HG02840 (cell line): ENCODE data around the gene DNAAF5.

ENCODE experiments used
- ATAC-seq: cut with Tn5 transposase; IDR thresholded peaks from one replicate; pipeline ENCODE4 v1.9.1; 2021; ENCODE audit warnings: mild to moderate bottlenecking, moderate library complexity, moderate number of reproducible peaks; ENCODE audit not compliant: unreplicated experiment, low FRiP score

Gene DNAAF5

DNA sequence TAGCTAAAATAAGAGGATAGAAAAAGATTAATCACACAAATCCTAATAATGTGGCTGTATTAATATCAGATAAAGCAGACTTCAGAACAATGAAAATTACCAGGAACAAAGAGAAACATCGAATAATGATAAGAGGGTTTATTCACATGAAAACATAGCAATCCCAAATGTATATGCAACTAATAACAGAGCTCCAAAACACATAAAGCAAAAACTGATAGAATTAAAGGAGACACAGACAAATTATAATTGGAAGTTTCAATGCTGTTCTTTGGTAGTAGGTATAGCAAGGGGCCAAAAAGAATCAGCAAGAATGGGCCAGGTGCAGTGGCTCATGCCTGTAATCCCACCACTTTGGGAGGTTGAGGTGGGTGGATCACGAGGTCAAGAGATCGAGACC lies 23.4 kb upstream of the DNAAF5 start:
- ATAC-seq, result no peak

DNA sequence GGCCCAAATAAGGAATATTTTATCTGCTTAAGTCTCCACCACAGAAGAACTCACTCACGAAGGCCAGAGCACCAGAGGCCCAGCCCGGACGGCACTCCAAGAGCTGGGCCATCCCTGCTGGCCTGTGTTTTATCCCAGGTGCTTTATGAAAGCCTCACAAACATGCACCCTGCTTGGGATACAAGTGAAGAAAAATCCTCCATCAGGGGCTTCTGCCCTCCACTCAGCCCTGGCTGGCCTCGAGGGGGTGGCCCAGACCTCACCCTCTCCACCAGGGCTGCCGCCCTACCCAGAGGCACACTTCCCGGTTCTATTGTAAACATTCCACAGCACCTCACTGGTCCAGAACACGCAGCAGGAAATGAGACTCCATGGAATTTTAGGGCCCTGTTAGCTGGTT lies 19.8 kb upstream of the DNAAF5 start:
- no peak for ATAC-seq

DNA sequence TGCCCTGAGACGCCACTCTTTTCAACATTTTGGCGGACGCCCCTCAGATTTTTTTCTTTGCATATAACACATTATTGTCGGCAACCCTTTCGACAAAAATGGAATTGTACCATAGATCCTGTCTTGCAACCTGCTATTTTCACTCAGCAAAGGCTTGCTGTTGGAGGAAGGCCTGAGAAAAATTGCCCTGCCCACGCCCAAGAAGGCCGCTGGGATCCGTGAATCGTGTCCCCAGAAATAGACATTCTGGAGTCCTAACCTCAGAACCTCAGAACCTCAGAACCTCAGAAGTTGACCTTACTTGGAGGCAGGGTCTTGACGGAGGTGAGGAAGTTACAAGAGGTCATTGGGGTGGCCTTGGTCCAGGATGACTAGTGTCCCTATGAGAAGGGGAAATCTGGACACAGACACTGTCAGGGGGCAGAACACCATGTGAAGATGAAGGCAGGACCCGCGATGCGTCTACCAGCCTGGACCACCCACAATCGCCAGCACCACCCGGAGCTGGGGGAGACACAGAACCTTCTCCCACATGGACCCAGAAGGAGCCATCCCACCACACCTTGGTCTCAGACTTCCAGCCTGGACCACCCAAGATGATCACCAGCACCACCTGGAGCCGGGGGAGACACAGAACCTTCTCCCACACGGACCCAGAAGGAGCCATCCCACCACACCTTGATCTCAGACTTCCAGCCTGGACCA lies 19.1 kb upstream of the DNAAF5 start:
- ATAC-seq, result no peak

DNA sequence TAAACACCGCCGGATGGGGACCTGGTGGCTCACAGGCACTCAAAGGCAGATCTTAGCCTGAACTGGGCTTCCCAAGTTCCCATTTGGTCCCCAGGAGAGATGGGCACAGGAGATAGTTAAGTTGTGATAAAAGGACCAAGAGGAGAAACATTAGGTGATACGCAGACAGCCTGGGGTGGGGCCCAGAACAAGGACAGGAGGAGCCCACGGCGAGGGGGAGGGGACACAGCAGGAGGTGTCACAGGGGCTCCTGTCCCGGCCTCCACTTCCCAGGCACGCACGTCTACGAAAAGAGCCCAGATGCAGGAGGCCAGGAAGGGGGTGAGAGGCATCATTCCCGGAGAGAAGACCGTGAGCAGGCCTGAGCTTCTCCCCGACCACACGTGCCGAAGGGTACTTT lies 16.3 kb upstream of the DNAAF5 start:
- ATAC-seq, result no peak

DNA sequence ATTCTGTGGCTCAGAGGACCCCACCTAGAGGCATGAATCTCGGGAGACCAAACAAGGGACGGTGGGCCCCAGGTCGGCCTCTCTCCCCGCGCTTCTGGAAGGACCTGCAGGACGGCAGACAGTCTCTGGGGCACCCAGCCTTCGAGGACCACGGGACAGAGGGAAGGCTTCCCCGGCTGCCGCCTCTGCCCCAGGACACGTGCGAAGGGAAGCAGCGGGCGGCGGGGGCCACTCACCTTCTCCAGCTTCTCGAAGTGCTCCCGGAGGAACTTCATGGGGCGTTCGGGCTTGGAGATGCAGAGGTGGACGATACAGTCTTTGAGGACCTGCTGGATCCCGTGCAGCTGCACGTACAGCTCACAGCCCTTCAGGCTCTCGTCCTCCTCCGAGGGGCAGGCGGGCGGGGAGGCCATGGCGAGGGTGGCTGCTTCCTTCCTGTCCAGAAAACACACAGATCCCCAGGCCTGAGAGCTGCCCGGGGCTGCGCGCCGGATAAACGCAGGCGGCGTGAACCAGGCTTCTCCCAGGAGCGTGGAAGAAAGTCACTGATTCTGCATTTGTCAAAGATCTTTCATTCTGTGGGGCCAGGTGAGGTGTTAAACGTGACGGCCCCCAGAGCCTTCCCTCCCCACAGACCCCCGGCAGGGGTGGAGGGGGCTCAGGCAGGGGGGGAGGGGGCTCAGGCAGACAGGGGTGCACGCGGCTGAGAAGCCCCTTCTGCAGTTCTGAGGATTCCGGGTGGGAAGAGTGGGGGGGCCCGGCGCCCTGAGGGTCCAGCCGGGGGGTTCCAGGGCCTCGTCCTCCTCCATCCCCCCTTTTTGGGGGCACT lies 15.2 kb upstream of the DNAAF5 start:
- no peak for ATAC-seq

DNA sequence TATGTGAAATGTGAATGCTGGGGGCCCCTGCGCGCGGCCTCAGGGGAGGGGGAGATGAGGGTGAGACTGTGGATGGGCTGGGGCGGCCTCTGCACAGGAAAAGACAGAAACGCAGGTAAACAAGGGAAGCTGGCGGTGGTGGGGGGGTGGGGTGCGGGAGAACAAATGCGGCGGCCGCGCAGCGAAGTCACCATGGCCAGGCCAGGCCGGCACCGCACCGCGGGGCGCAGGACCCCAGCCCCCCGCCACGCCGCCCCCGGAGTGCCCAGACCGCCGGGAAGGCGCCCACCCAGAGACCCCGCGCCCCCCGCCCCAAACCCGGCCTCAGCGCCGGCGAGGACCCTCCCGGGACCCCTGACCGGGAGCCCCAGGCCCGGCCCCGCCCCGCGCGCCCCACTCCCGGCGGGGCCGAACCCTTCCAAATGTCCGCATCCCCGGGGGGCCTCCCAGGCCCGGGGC lies 14.5 kb upstream of the DNAAF5 start:
- no peak for ATAC-seq

DNA sequence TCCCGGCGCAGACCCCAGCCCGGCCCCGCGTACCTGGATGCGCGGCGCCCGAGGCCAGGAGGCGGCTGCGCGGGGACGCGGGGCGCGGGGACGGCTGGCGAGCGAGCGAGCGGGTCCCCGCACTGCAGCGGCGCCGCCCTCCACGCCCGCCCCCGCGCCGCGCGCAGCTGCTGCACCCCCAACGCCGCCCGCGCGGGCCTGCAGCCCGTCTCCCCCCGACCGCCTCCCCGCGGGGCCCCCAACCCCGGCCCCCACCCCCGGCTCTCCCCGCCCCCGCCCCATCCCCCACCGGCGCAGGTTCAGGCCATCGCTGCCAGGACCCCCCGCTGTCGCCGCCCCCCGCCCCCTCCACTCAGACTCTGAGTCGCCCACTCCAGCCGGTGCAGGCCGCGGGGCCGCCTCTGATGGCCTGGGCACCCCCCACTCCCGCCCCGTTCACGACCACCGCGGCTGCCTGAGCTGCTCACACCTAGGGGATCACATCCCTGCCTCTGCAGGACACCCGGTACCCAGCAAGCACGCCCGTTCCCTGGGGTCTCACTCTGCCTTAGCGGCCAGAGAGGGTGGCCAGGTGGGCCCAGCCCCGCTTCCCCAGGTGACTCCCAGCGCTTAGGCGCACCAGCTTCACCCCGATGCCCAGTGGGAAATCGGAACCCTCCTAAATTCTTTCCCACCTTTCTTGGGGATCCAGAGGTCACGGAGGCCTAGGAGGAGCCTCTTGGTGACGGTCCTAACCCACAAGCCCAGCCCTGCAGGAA lies 13.9 kb upstream of the DNAAF5 start:
- ATAC-seq, result no peak

DNA sequence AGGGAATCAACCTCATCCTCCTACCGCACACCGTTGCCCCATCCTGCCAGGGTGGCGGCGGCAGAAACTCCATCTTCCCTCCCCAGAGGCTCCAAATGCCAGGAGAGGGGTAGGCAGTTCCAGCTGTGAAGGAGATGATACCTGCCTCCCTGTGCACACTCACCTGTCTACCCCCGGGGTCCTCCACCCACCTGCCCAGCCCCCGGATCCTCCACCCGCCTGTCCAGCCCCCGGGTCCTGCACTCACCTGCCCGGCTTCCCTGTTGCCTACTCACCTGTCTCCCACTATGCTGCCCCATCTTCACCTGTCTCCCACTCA lies 13.4 kb upstream of the DNAAF5 start:
- ATAC-seq, result no peak

DNA sequence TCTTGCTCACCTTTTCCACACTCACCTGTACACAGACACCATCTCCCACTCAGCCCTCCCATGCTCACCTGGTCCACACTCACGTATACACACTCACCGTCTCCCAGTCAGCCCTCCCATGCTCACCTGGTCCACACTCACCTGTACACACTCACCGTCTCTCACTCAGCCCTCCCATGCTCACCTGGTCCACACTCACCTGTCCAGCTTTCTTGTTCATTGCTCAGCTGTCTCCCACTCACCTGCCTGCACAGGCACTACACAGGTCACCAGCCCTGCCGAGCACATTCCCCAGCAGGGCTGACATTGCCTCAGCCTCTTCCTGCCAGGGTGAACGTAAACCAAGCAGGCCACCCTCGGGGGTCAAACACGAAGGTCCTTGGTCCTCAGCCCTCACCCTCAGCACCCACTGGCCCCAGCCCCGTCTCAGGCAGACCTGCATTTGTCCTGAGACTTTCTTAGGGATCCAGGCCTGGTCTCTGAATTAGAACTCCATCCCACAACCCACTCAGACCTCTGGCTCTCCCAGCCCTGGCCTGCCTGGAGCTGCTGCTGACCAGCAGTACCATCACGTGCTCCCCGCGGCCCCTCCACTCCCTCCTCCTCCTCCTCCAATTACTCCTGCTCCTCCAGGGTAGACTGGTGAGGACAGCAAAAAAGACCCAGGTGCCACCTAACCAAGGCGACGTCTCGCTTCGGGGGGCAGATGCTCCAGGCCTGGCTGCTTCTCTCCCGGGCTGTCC lies 12.8 kb upstream of the DNAAF5 start:
- no peak for ATAC-seq

DNA sequence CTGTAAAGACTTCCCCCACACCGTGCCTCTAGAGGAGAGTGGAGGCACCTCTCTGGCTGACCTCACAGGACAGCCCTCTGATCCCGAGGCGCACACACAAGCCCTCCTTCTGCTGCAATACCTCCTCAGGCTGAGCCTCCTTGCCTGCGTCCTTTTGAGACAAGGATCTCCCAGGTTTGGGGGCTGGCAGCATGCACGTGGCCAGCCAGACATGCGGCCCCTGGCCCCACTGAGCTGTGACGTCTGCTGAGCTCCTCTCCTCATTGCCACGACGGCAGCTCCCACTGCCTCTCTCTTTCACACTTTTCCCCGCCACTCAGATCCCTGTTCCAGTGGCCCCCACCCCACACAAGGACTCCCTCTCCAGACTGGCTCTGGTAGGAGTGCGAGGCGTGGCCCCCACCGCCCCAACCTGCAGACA lies 12.2 kb upstream of the DNAAF5 start:
- no peak for ATAC-seq

DNA sequence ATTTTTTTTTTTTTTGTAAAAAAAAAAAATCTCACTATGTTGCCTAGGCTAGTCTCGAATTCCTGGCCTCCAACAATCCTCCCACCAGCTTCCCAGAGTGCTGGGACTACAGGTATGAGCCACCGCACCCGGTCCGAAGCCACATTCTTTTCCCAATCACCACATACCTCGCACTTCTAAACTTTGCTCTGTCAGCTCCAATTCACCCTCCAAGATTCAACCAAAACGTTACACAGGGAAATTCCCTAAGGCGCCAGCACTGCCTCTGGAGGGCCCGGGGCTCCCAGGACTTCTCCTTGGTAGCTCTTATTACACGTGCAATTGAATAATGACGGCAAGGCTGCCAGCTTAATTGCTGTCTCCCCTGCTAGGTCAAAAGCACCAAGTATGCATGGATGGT lies 10.3 kb upstream of the DNAAF5 start:
- ATAC-seq, result no peak

DNA sequence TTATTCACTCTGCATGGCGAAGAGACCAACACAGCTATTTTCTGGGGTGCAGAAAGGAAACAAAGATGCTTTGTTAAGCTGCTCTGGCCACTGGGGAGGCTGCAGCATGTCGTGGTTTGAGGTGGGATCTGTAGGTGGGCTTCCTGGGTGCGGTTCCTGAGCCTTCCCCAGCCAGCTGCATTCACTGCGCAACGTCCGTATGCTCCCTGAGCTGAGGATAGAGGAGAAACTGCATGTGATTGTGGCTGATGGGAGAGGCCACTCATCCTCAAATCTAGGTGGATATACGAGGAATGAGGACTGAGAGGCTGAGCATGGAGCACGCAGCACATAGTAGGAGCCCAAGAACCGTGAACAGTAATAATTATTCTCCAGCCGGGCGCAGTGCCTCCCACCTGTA lies 9.9 kb upstream of the DNAAF5 start:
- ATAC-seq, result no peak

DNA sequence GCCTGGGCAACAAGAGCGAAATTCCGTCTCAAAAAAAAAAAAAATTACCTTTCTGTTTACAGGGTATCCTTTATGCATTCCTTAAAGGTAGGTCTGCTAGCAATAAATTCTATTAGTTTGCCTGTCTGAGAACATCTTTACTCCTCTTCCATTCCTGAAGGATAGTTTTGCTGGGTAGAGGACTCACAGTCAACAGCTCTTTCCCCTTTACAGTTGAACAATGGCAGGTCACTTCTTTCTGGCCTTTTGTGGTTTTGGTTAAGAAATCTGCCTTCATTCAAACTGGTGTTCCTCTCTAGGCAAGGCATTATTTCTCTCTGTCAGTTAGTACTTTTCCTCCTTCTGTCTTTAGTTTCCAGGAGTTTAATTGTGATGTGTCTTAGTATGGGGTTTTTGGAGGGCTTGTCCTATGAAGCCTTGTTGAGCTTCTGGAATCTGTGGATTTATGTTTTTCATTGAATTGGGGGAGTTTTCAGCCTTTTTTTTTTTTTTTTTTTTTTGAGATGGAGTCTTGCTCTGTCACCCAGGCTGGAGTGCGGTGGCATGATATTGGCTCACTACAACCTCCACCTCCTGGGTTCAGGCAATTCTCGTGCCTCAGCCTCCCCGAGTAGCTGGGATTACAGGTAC lies 4.8 kb upstream of the DNAAF5 start:
- ATAC-seq, result no peak

DNA sequence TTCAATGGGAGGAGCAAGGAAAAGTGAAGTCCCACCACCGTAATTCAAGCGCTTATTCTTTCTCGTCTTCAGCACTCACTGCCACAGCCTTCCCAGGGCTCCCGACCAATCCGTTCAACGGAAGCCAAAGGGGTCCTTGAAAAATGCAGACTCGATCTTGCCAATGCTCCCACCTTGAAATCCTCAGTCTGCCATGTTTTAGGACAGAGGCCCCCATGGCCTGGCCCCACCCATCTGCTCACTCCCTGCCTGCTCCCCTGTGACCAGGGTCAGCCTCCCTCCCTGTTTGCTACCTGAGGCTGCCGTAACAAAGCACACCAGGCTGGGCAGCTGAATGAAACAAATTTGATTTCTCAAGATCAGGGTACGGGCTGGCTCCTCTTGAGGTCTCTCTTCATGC lies 3.0 kb upstream of the DNAAF5 start:
- no peak for ATAC-seq

DNA sequence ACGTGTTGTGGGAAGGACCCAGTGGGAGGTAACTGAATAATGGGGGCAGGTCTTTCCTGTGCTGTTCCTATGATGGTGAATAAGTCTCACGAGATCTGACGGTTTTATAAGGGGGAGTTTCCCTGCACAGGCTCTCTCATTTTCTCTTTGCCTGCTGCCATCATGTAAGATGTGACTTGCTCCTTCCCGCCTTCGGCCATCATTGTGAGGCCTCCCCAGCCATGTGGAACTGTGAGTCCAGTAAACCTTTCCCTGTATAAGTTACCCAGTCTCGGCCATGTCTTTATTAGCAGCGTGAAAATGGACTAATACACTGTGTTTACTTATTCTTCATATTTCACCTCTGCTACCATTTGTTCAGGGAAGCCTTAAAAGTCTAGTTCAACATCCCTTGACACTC lies 2.2 kb upstream of the DNAAF5 start:
- no peak for ATAC-seq

DNA sequence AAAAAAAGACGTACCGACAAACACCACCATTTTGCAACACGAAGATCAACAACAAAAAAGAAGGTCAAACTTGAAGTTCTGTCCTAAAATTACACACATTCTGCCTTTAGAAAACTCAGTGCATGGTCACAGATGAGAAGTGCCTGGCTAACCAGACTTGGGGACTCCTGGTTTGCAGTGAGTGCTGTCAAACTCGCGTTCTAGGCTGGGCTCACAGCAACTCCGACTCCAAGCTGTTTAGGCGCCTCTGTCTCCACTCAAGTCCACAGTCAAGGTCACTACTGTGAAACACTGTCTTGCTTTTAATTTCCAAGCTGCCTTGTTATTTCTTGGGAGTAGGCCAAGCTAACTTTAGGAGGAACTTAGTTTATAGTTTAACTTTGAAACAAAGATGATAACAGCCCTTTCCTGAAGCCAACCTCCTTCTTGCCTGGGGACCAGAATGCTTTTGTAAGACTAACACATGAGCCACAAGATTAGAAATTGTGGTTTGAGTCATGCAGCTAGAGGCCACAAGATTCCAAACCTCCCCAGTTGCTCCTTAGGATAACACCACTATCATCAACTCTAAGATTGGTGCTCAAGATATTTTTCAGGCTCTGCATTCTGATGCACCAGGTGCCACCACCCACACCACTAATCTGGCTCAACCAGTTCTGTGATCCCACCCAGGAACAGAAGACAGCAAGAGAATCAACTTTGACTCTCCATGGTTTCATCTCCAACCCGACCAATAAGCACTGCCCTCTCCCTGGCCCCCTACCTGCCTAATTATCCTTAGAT lies 1.1 kb upstream of the DNAAF5 start:
- no peak for ATAC-seq

DNA sequence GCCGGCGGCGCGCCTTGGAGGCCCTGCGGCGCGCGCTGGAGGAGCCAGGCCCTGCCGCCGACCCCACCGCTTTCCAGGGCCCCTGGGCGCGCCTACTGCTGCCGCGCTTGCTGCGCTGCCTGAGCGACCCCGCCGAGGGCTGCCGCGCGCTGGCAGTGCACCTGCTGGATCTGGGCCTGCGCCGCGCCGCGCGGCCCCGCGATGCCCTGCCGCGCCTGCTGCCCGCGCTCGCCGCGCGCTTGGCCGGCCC lies 280 bp downstream of the DNAAF5 start:
- ATAC-seq, result peak; percentile 26

DNA sequence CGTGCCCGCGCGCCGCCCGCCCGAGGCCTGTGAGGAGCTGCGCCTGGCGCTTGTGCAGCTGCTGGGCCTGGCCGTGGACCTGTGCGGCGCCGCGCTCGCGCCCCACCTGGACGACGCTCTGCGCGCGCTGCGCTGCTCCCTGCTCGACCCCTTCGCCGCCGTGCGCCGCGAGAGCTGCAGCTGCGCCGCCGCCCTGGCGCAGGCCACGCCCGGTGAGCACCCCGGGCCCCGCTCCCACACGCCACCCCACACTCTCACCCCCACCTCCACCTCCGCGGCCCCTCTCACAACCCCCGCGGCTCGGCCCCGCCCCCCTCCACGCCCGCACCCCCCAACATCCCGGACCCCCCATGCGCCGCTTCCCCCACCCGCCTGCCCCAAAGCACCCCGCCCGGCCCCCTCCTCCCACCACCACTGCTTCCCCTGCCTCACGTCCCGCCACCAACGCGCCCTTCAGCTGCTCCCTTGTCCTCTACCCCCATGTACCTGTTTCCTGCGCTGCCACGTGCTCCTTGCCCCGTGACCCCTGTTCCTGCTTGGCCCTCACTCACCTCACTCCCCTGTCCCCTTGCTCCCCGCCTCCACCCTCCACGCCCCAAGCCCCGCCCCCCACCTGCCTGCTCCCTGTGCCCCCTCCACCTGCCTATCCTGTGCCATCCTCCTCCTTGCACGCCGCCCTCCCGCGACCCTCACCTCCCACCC lies 756 bp downstream of the DNAAF5 start, which contains the start of gene PRKAR1B:
Gene PRKAR1B, minus strand, starts transcription at position 178 of the 702 bp plus-strand sequence. CDS start 15,776 bp downstream, outside the sequence.
- ATAC-seq, result peak; percentile 38
